LHCN-M2 (cell line): ENCODE data around the gene SLC5A6. TPM values are rescaled to one million over a fixed set of nuclear protein-coding genes. Genes with fewer than 3 reads are reported as not detected.

Experiments used
- DNase-seq: peaks from one replicate; pipeline ENCODE4 v3.0.0-alpha.2; 2012; ENCODE audit warnings: low read depth
- total RNA-seq: library from RNA; depleted of rRNA; stranded (reverse); fragments of >200 nt; gene quantifications from 2 replicates; pipeline ENCODE4 v1.2.3, GENCODE V29; 2014; rRNA removed

The SLC5A6 gene
- total RNA-seq, 1 experiment from 2014 or later: 54.5 TPM

GRCh38 chr2:27175330-27175729 is 36.7 kb downstream of the SLC5A6 start:
- DNase-seq: no peak

- DNase-seq: no peak
These were observed 37.4 kb downstream of the SLC5A6 start for GRCh38 chr2:27174638-27175037.

- no peak for DNase-seq
These were observed 40.7 kb downstream of the SLC5A6 start for GRCh38 chr2:27171351-27171848.

- no peak for DNase-seq
These were observed 41.3 kb downstream of the SLC5A6 start for GRCh38 chr2:27170581-27171337.

- no peak for DNase-seq
These were observed 46.9 kb downstream of the SLC5A6 start for GRCh38 chr2:27164960-27165763.

GRCh38 chr2:27162151-27163121 is 49.6 kb downstream of the SLC5A6 start:
- peak; percentile 13 for DNase-seq

GRCh38 chr2:27160191-27160590 is 51.9 kb downstream of the SLC5A6 start:
- no peak for DNase-seq

GRCh38 chr2:27159271-27159670 is 52.8 kb downstream of the SLC5A6 start:
- DNase-seq: no peak

- no peak for DNase-seq
These were observed 53.6 kb downstream of the SLC5A6 start for GRCh38 chr2:27158468-27158867.

GRCh38 chr2:27155069-27155520 is 57.0 kb downstream of the SLC5A6 start:
- DNase-seq: no peak

GRCh38 chr2:27154488-27154887 is 57.6 kb downstream of the SLC5A6 start:
- DNase-seq: no peak

- peak; percentile 10 for DNase-seq
These were observed 59.1 kb downstream of the SLC5A6 start for GRCh38 chr2:27152796-27153464.

GRCh38 chr2:27152102-27152795 is 59.8 kb downstream of the SLC5A6 start:
- no peak for DNase-seq

GRCh38 chr2:27150639-27151230 is 61.3 kb downstream of the SLC5A6 start:
- DNase-seq: no peak

Other genes starting within 250 kb of the SLC5A6 start
- 1.5 and 1.7 TPM in 2 replicates for gene MAPRE3, start 241.6 kb downstream of the SLC5A6 start, total RNA-seq
- 60.0 and 61.4 TPM in 2 replicates for gene TMEM214, start 179.3 kb downstream of the SLC5A6 start, total RNA-seq
- 26.0 and 29.2 TPM in 2 replicates for gene AGBL5, start 160.6 kb downstream of the SLC5A6 start, total RNA-seq
- gene OST4, start 140.6 kb downstream of the SLC5A6 start, total RNA-seq: 325 and 383 TPM in 2 replicates
- 6.1 and 11.0 TPM in 2 replicates for gene EMILIN1, start 133.7 kb downstream of the SLC5A6 start, total RNA-seq
- 0.51 and 0.52 TPM in 2 replicates for gene KHK, start 125.5 kb downstream of the SLC5A6 start, total RNA-seq
- 0.69 and 1.6 TPM in 2 replicates for gene CGREF1, start 93.1 kb downstream of the SLC5A6 start, total RNA-seq
- gene ABHD1, start 88.5 kb downstream of the SLC5A6 start, total RNA-seq: 0.17 TPM in 1 of 2 replicates, not detected in the other
- gene PREB, start 77.6 kb downstream of the SLC5A6 start, total RNA-seq: 68.9 and 72.4 TPM in 2 replicates
- gene PRR30, start 72.9 kb downstream of the SLC5A6 start, total RNA-seq: not detected in 2 replicates
- not detected in 2 replicates for gene TCF23, start 63.3 kb downstream of the SLC5A6 start, total RNA-seq
- 180 and 193 TPM in 2 replicates for gene ATRAID, start 227 bp downstream of the SLC5A6 start, total RNA-seq
- gene CAD, start 5.1 kb upstream of the SLC5A6 start, total RNA-seq: 42.7 and 44.5 TPM in 2 replicates
- 0.63 TPM in 1 of 2 replicates, not detected in the other for gene SLC30A3, start 50.8 kb upstream of the SLC5A6 start, total RNA-seq
- not detected in 2 replicates for gene DNAJC5G, start 63.2 kb upstream of the SLC5A6 start, total RNA-seq
- 0.11 TPM in 1 of 2 replicates, not detected in the other for gene TRIM54, start 70.2 kb upstream of the SLC5A6 start, total RNA-seq
- gene UCN, start 96.2 kb upstream of the SLC5A6 start, total RNA-seq: 1.2 and 2.2 TPM in 2 replicates
- gene MPV17, start 110.8 kb upstream of the SLC5A6 start, total RNA-seq: 81.4 and 113 TPM in 2 replicates
- 42.3 and 43.5 TPM in 2 replicates for gene GTF3C2, start 144.5 kb upstream of the SLC5A6 start, total RNA-seq
- 33.4 and 40.1 TPM in 2 replicates for gene EIF2B4, start 158.1 kb upstream of the SLC5A6 start, total RNA-seq
- 176 and 181 TPM in 2 replicates for gene SNX17, start 158.3 kb upstream of the SLC5A6 start, total RNA-seq
- 12.7 and 16.5 TPM in 2 replicates for gene ZNF513, start 168.5 kb upstream of the SLC5A6 start, total RNA-seq
- 117 and 120 TPM in 2 replicates for gene PPM1G, start 197.3 kb upstream of the SLC5A6 start, total RNA-seq
- 130 and 140 TPM in 2 replicates for gene NRBP1, start 216.4 kb upstream of the SLC5A6 start, total RNA-seq
- gene KRTCAP3, start 230.1 kb upstream of the SLC5A6 start, total RNA-seq: 0.46 TPM in 1 of 2 replicates, not detected in the other